Activated B cell treated with CpG ODN at 0.5 μM for 24 hours (primary cell): Measurements from ENCODE around the gene KRTAP4-8. TPM values are rescaled to one million over a fixed set of nuclear protein-coding genes. Genes with fewer than 3 reads are reported as not detected.
"Not testable (repeated sequence)": the region's sequence is repeated elsewhere in the genome, so short reads cannot be mapped to it uniquely, and the experiment has no call there.

ENCODE experiments used
- ATAC-seq: fragments of 200-7000 bp; cut with Tn5 transposase; one replicate; pipeline ENCODE4 v1.10.0; 2021; ENCODE audit warnings: low read depth, mild to moderate bottlenecking, moderate library complexity
- CTCF ChIA-PET: fragments of 350-600 bp; sonication (Branson Sonifier 250); formaldehyde crosslinking; loops from one replicate; lab custom pipeline; 2021; ENCODE audit warnings: antibody characterized with exemption; lab: Charles Lee
- POLR2A ChIA-PET: fragments of 350-600 bp; sonication (Branson Sonifier 250); formaldehyde crosslinking; loops from one replicate; lab custom pipeline; 2021; ENCODE audit warnings: antibody characterized with exemption; lab: Charles Lee
- DNase-seq: peaks from one replicate; pipeline ENCODE4 v3.0.0; 2022
- H3K27ac Mint-ChIP-seq: one replicate; pipeline ENCODE4 v1.8.0; 2020; ENCODE audit warnings: mixed read lengths
- H3K27me3 Mint-ChIP-seq: one replicate; pipeline ENCODE4 v1.8.0; 2021; ENCODE audit warnings: mixed read lengths
- H3K36me3 Mint-ChIP-seq: one replicate; pipeline ENCODE4 v1.8.0; 2021; ENCODE audit warnings: low read depth, mixed read lengths
- H3K4me1 Mint-ChIP-seq: one replicate; pipeline ENCODE4 v1.8.0; 2021; ENCODE audit warnings: mixed read lengths
- H3K4me3 Mint-ChIP-seq: one replicate; pipeline ENCODE4 v1.8.0; 2020; ENCODE audit warnings: mild to moderate bottlenecking, mixed read lengths
- H3K9me3 Mint-ChIP-seq: one replicate; pipeline ENCODE4 v1.8.0; 2020; ENCODE audit warnings: mixed read lengths
- intact Hi-C: fragments of 100-400 bp; cut with micrococcal nuclease; formaldehyde crosslinking; loops from one replicate; pipeline ENCODE4 v1.15.1; 2024
- total RNA-seq: library from RNA; stranded (reverse); gene quantifications from 2 replicates; pipeline ENCODE4 v1.2.3, GENCODE V29; 2022
- TF ChIP-seq, protein P1 (sequence below): fragments of 200-600 bp; IDR thresholded peaks from one replicate; pipeline ENCODE4 v1.8.0; 2022; ENCODE audit warnings: antibody characterized with exemption, mild to moderate bottlenecking

Gene KRTAP4-8
- total RNA-seq, 1 donor from 2014 or later, result not detected

DNA sequence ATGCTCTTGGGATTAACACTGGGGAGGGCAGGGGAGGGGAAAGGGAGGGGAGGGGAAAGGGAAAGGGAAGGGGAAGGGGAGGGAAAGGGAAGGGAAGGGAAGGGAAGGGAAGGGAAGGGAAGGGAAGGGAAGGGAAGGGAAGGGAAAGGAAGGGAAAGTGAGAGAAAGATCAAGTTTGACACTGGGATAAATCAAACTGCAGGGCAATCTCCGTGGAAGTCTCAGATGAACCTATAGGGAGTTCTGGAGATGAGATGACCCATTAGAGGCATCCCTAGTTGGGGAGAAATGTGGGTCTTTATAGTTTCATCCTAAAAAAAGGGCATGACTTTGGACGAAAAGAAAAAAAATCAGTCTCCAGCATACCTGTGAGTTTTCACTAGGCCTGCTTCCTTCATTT, 23.8 kb upstream of the KRTAP4-8 start:
- Mint-ChIP-seq H3K36me3 (no peaks in the 10 kb centered on the region), H3K27me3 (peaks cover 7% of the 10 kb centered on the region), H3K27ac (no peak overlapping the region), H3K4me3 (no peak overlapping the region), H3K4me1 (peaks cover 43% of the 10 kb centered on the region), H3K9me3 (peaks cover 5% of the 10 kb centered on the region)
- ATAC-seq, result no peak
- intact Hi-C loops, result loop anchor here (5.0 kb wide), 1 partner anchor 201 kb away; no protein-coding TSS in a partner anchor
- ChIA-PET POLR2A (interaction anchor here (0.6 kb wide), 1 partner anchor 403 kb away, joined by 3 read pairs; no protein-coding TSS in a partner anchor), CTCF (no interaction called here)
- TF ChIP-seq, protein P1, sequence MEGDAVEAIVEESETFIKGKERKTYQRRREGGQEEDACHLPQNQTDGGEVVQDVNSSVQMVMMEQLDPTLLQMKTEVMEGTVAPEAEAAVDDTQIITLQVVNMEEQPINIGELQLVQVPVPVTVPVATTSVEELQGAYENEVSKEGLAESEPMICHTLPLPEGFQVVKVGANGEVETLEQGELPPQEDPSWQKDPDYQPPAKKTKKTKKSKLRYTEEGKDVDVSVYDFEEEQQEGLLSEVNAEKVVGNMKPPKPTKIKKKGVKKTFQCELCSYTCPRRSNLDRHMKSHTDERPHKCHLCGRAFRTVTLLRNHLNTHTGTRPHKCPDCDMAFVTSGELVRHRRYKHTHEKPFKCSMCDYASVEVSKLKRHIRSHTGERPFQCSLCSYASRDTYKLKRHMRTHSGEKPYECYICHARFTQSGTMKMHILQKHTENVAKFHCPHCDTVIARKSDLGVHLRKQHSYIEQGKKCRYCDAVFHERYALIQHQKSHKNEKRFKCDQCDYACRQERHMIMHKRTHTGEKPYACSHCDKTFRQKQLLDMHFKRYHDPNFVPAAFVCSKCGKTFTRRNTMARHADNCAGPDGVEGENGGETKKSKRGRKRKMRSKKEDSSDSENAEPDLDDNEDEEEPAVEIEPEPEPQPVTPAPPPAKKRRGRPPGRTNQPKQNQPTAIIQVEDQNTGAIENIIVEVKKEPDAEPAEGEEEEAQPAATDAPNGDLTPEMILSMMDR, result no peak
- no peak for DNase-seq

DNA sequence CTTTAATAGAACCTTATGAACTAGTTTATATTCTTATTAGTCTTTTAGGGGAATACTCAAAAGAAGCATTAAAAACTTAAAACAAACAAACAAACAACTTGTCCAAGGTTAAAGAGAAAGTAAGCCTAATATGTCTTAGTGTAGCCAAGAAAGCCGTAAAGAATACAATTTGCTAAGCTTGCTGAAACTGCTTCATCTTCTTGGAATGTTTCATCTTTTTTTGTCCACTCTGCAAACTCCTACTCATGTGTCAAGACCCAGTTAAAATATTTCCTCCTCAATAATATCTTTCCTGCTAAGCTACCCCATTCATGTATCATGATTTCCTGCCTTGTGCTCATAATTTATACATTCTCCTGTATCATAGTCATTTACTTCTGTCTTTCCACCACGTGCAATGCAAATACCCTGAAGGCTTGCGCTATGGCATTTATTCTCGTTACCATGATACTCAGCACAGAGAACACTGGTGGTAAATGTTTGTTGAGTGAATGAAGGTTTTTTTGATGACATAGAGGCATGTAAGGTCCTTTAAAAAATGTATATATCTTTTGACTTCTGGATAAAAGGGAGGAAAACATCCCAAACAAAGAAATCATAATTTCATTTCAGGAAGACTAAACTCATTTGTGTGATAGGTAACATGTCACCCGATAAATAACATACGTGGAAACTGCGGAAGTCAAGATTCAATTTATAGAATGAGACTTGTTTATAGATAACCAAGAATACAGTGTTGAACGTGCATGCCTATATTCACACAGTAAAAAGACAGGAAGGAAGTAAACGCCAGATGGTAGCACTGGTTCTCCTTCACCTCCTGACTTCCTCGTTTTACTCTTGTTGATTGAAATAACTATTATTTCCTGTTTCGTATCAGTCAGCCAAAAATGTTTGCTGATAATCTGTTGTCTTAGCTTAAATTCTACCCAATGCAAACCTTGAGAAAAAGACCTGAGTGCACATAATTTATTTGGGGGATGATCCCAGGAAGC, 22.1 kb upstream of the KRTAP4-8 start:
- ATAC-seq, result peak; percentile 67
- ChIA-PET POLR2A (interaction anchor here (1.0 kb wide), 1 partner anchor 202 kb away, joined by 3 read pairs; no protein-coding TSS in a partner anchor), CTCF (interaction anchor here (0.8 kb wide), 1 partner anchor 202 kb away, joined by 3 read pairs; no protein-coding TSS in a partner anchor)
- not testable (repeated sequence) for DNase-seq, H3K36me3 Mint-ChIP-seq, H3K9me3 Mint-ChIP-seq
- H3K27me3 Mint-ChIP-seq, result peaks cover 10% of the 10 kb centered on the region
- H3K4me1 Mint-ChIP-seq, result peaks cover 56% of the 10 kb centered on the region
- peak overlapping the region; percentile 81 for H3K27ac Mint-ChIP-seq
- H3K4me3 Mint-ChIP-seq, result peak overlapping the region; percentile 36
- intact Hi-C loops, result loop anchor here (5.0 kb wide), 1 partner anchor 202 kb away; no protein-coding TSS in a partner anchor

DNA sequence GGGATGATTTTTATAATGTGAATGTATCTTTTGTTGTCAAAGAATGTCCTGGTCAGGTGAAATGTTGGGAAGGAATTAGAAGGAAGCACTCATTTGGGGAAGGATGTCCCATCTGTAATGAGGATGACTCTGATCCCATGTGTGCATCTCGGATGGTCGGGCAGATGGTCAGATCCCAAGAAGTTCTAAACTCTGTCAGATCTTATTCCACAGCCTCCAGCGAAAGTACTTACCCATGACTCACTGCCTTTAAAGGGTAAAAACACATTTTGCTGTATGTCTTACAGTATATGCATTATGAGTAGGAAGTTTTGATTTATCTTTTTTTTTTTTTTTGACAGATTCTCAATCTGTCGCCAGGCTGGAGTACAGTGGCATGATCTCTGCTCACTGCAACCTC, 20.8 kb upstream of the KRTAP4-8 start:
- Mint-ChIP-seq H3K36me3 (no peaks in the 10 kb centered on the region), H3K27ac (no peak overlapping the region), H3K9me3 (peaks cover 3% of the 10 kb centered on the region), H3K27me3 (peaks cover 8% of the 10 kb centered on the region), H3K4me3 (no peak overlapping the region), H3K4me1 (peaks cover 49% of the 10 kb centered on the region)
- POLR2A ChIA-PET, result no interaction called here
- no peak for DNase-seq
- intact Hi-C loops, result no loop called here
- CTCF ChIA-PET, result no interaction called here
- TF ChIP-seq, protein P1, result no peak
- no peak for ATAC-seq

DNA sequence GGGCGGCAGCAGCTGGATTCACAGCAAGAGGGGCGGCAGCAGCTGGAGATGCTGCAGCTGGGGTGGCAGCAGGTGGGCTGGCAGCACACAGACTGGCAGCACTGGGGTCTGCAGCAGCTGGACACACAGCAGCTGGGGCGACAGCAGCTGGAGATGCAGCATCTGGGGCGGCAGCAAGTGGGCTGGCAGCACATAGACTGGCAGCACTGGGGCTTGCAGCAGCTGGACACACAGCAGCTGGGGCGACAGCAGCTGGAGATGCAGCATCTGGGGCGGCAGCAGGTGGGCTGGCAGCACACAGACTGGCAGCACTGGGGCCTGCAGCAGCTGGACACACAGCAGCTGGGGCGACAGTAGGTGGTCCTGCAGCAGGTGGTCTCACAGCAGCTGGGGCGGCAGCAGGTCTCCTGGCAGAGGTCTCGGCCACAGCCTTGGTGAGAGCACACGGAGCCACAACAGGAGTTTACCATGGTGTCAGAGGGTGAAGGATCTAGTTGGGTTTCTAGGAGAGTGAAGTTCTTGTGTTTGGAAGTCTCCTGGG, 20.0 kb upstream of the KRTAP4-8 start, which contains the start of gene KRTAP4-11:
KRTAP4-11 (minus strand) TSS at position 528 of the 541 bp plus-strand sequence; CDS start at position 470, 58 bp downstream.
- H3K36me3 Mint-ChIP-seq, H3K9me3 Mint-ChIP-seq: not testable (repeated sequence)

DNA sequence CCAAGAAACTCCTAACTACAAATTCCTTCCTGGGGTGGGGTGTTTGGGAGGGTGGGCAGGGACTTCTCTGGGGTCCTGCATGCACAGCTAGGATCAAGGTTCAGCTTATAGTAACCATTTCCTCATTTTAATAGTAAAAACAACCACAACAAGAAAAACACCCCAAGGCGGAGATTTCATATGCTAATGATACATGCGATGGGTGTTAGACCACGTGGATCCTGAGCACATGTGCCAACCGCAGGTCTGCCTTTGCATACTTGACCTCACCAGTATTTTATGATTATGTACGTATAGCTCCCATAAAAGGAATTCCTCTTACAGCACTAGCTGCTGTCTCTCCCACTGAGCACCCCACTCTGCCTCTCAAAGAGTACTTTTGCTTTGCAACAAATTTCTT, 18.4 kb upstream of the KRTAP4-8 start:
- ChIA-PET POLR2A (no interaction called here), CTCF (no interaction called here)
- H3K27me3 Mint-ChIP-seq, result peaks cover 3% of the 10 kb centered on the region
- DNase-seq, result no peak
- ATAC-seq, result peak; percentile 57
- peaks cover 3% of the 10 kb centered on the region for H3K36me3 Mint-ChIP-seq
- peaks cover 3% of the 10 kb centered on the region for H3K9me3 Mint-ChIP-seq
- peak overlapping the region; percentile 65 for H3K27ac Mint-ChIP-seq
- no peak overlapping the region for H3K4me3 Mint-ChIP-seq
- peaks cover 40% of the 10 kb centered on the region for H3K4me1 Mint-ChIP-seq
- intact Hi-C loops, result no loop called here
- TF ChIP-seq, protein P1, result no peak

More for the DNA sequence above, 20.0 kb upstream of the KRTAP4-8 start, which contains the start of gene KRTAP4-11:
- H3K4me1 Mint-ChIP-seq, result peaks cover 43% of the 10 kb centered on the region
- ATAC-seq, DNase-seq, intact Hi-C loops, H3K4me3 Mint-ChIP-seq, H3K27ac Mint-ChIP-seq, H3K27me3 Mint-ChIP-seq, CTCF ChIA-PET: not testable (repeated sequence)
- POLR2A ChIA-PET, result interaction anchor here (0.6 kb wide), 1 partner anchor 17 kb away, joined by 9 read pairs; no protein-coding TSS in a partner anchor
